OCI-LY1 (cell line): ENCODE data around the gene TCIRG1.
"Not testable (repeated sequence)": the region's sequence is repeated elsewhere in the genome, so short reads cannot be mapped to it uniquely, and the experiment has no call there.

Experiments
- H2AFZ ChIP-seq: fragments of 200-600 bp; sonication (generic), shearing (Covaris generic); 2 replicates; pipeline ENCODE4 v1.6.0; 2014; ENCODE audit warnings: antibody characterized with exemption, mild to moderate bottlenecking, low read length
- H3F3A ChIP-seq: fragments of 200-600 bp; sonication (generic), shearing (Covaris generic); 2 replicates; pipeline ENCODE4 v1.6.0; 2014; ENCODE audit warnings: mild to moderate bottlenecking, antibody characterized with exemption, low read length, moderate library complexity; ENCODE audit not compliant: insufficient read depth
- H3K27ac ChIP-seq: fragments of 200-600 bp; sonication (generic); 2 replicates; pipeline ENCODE4 v1.5.1; 2014; ENCODE audit warnings: low read length, mixed run types, mild to moderate bottlenecking, low read depth; ENCODE audit not compliant: poor library complexity, severe bottlenecking
- H3K27me3 ChIP-seq: fragments of 200-600 bp; sonication (generic); 2 replicates; pipeline ENCODE4 v1.6.0; 2014; ENCODE audit warnings: antibody characterized with exemption, mild to moderate bottlenecking, low read length, moderate library complexity; ENCODE audit not compliant: insufficient read depth
- H3K36me3 ChIP-seq: fragments of 200-600 bp; sonication (generic); 2 replicates; pipeline ENCODE4 v1.6.1; 2014; ENCODE audit warnings: mild to moderate bottlenecking, antibody characterized with exemption, low read length, moderate library complexity, mixed read lengths; ENCODE audit not compliant: insufficient read depth
- H3K4me1 ChIP-seq: fragments of 200-600 bp; sonication (generic); 2 replicates; pipeline ENCODE4 v1.5.1; 2014; ENCODE audit warnings: mild to moderate bottlenecking, low read length, moderate library complexity; ENCODE audit not compliant: insufficient read depth, severe bottlenecking
- H3K4me2 ChIP-seq: fragments of 200-600 bp; sonication (generic), shearing (Covaris generic); 2 replicates; pipeline ENCODE4 v1.6.1; 2014; ENCODE audit warnings: low read length
- H3K4me3 ChIP-seq: fragments of 200-600 bp; sonication (generic); 2 replicates; pipeline ENCODE4 v1.5.1; 2014; ENCODE audit warnings: low read length, low read depth, mild to moderate bottlenecking, mixed read lengths; ENCODE audit not compliant: poor library complexity, severe bottlenecking
- H3K79me2 ChIP-seq: fragments of 200-600 bp; shearing (Covaris generic); 2 replicates; pipeline ENCODE4 v1.6.1; 2016; ENCODE audit warnings: mixed run types, low read length, mixed read lengths; ENCODE audit not compliant: insufficient read depth
- H3K9ac ChIP-seq: fragments of 200-600 bp; sonication (generic), shearing (Covaris generic); 2 replicates; pipeline ENCODE4 v1.6.1; 2014; ENCODE audit warnings: mild to moderate bottlenecking, low read length, mixed read lengths
- H3K9me2 ChIP-seq: fragments of 200-600 bp; sonication (generic), shearing (Covaris generic); 2 replicates; pipeline ENCODE4 v1.6.1; 2014; ENCODE audit warnings: low read depth, mild to moderate bottlenecking, low read length, mixed read lengths
- H3K9me3 ChIP-seq: fragments of 200-600 bp; shearing (Covaris generic); 2 replicates; pipeline ENCODE4 v1.6.1; 2014; ENCODE audit warnings: low read length, mixed read lengths
- H4K20me1 ChIP-seq: fragments of 200-600 bp; sonication (generic), shearing (Covaris generic); 2 replicates; pipeline ENCODE4 v1.6.0; 2016; ENCODE audit warnings: mild to moderate bottlenecking, low read length; ENCODE audit not compliant: insufficient read depth
- CTCF ChIP-seq: fragments of 200-600 bp; sonication (generic), shearing (Covaris generic); IDR thresholded peaks from 2 replicates; pipeline ENCODE4 v1.5.1; 2017; ENCODE audit warnings: mild to moderate bottlenecking, antibody characterized with exemption, low read length, moderate library complexity, mixed read lengths
- EZH2 ChIP-seq: fragments of 200-600 bp; sonication (generic), shearing (Covaris generic); IDR thresholded peaks from 2 replicates; pipeline ENCODE4 v1.8.0; 2017; ENCODE audit warnings: borderline replicate concordance, mixed run types, mild to moderate bottlenecking, antibody characterized with exemption, low read length, moderate library complexity, mixed read lengths

The TCIRG1 gene

GRCh38 chr11:68090287-68090686, 51.5 kb downstream of the TCIRG1 start:
- Histone ChIP-seq H3K27ac (peak overlapping the region; percentile 68), H3K9me2 (no peaks in the 10 kb centered on the region), H3K4me1 (peaks cover 24% of the 10 kb centered on the region), H3K9me3 (no peaks in the 10 kb centered on the region), H3K4me3 (peak overlapping the region; percentile 21), H3F3A (0 out of 2 replicates have a peak, but pooled peaks cover 6% of the 10 kb centered on the region), H3K27me3 (no peaks in the 10 kb centered on the region), H3K9ac (peak overlapping the region; percentile 46), H3K79me2 (no peaks in the 10 kb centered on the region), H3K36me3 (peaks cover 3% of the 10 kb centered on the region; the same call in 1 of the 2 replicates), H4K20me1 (no peaks in the 10 kb centered on the region), H3K4me2 (peak overlapping the region; percentile 57), H2AFZ (0 out of 2 replicates have a peak overlapping the region, but pooled peaks have one; percentile 38)
- no peak for TF ChIP-seq EZH2
- no peak for TF ChIP-seq CTCF

GRCh38 chr11:68090706-68091105, 51.9 kb downstream of the TCIRG1 start:
- Histone ChIP-seq H4K20me1 (no peaks in the 10 kb centered on the region), H3K9ac (peak overlapping the region; percentile 46), H3K36me3 (peaks cover 3% of the 10 kb centered on the region; the same call in 1 of the 2 replicates), H3K4me2 (peak overlapping the region; percentile 57), H3F3A (0 out of 2 replicates have a peak, but pooled peaks cover 6% of the 10 kb centered on the region), H3K4me3 (peak overlapping the region; percentile 21), H3K4me1 (peaks cover 24% of the 10 kb centered on the region), H3K9me3 (no peaks in the 10 kb centered on the region), H3K9me2 (no peaks in the 10 kb centered on the region), H3K27me3 (no peaks in the 10 kb centered on the region), H3K27ac (peak overlapping the region; percentile 68), H3K79me2 (no peaks in the 10 kb centered on the region), H2AFZ (peak overlapping the region; percentile 38; the same call in 1 of the 2 replicates)
- no peak for TF ChIP-seq EZH2
- TF ChIP-seq CTCF = no peak

- peaks cover 24% of the 10 kb centered on the region for H3K4me1 ChIP-seq
- no peaks in the 10 kb centered on the region for H3K9me3 ChIP-seq
- H4K20me1 ChIP-seq = no peaks in the 10 kb centered on the region
- peak overlapping the region; percentile 68 for H3K27ac ChIP-seq
- H3K79me2 ChIP-seq = no peaks in the 10 kb centered on the region
- 0 out of 2 replicates have a peak, but pooled peaks cover 6% of the 10 kb centered on the region for H3F3A ChIP-seq
- no peaks in the 10 kb centered on the region for H3K27me3 ChIP-seq
- H3K9me2 ChIP-seq = no peaks in the 10 kb centered on the region
- H2AFZ ChIP-seq = no peak overlapping the region
- no peak overlapping the region for H3K4me3 ChIP-seq
- no peak overlapping the region for H3K9ac ChIP-seq
- peaks cover 3% of the 10 kb centered on the region; the same call in 1 of the 2 replicates for H3K36me3 ChIP-seq
- no peak overlapping the region for H3K4me2 ChIP-seq
- TF ChIP-seq EZH2 (no peak), CTCF (no peak)
Measured at GRCh38 chr11:68092411-68092810, 53.6 kb downstream of the TCIRG1 start.

- not testable (repeated sequence) for H3K27ac ChIP-seq, H4K20me1 ChIP-seq, H3K9me3 ChIP-seq, H3K4me3 ChIP-seq, H3K27me3 ChIP-seq, H2AFZ ChIP-seq, H3K4me2 ChIP-seq, H3K36me3 ChIP-seq, H3F3A ChIP-seq, H3K9me2 ChIP-seq, H3K9ac ChIP-seq, H3K79me2 ChIP-seq
- peaks cover 28% of the 10 kb centered on the region for H3K4me1 ChIP-seq
Measured at GRCh38 chr11:68092946-68093345, 54.1 kb downstream of the TCIRG1 start.
